GM12875 (cell line): ENCODE measurements around the gene CD300LG.

Experiments
- H3K4me3 ChIP-seq: one replicate; pipeline ENCODE4 v1.5.1; 2011; ENCODE audit warnings: low read depth, low read length, control low read depth
- CTCF ChIP-seq: IDR thresholded peaks from 2 replicates; pipeline ENCODE4 v1.5.1; 2011; ENCODE audit warnings: low read depth, mild to moderate bottlenecking, control low read depth, inconsistent platforms, low read length, moderate library complexity, borderline replicate concordance; ENCODE audit not compliant: insufficient read depth

Gene CD300LG

GRCh38 chr17:43900858-43901754, 54.1 kb downstream of the CD300LG start:
- H3K4me3 ChIP-seq = no peak overlapping the region
- TF ChIP-seq CTCF = no peak

- TF ChIP-seq CTCF = no peak
- H3K4me3 ChIP-seq = no peak overlapping the region
These were observed 55.0 kb downstream of the CD300LG start for GRCh38 chr17:43901861-43902589.

GRCh38 chr17:43905400-43905984, 58.5 kb downstream of the CD300LG start:
- H3K4me3 ChIP-seq = no peak overlapping the region
- no peak for TF ChIP-seq CTCF

- H3K4me3 ChIP-seq = no peak overlapping the region
- TF ChIP-seq CTCF = no peak
These were observed 59.2 kb downstream of the CD300LG start for GRCh38 chr17:43905985-43906852.

GRCh38 chr17:43906951-43907424, 60.0 kb downstream of the CD300LG start:
- H3K4me3 ChIP-seq = no peak overlapping the region
- no peak for TF ChIP-seq CTCF

GRCh38 chr17:43907425-43907981, 60.5 kb downstream of the CD300LG start, which contains the start of gene MPP2:
Gene MPP2 (minus strand): TSS chr17:43907536. CDS start chr17:43904460, 3,076 bp downstream.
- H3K4me3 ChIP-seq = no peak within 1 kb of the TSS

More at GRCh38 chr17:43907425-43907981, 60.5 kb downstream of the CD300LG start, which contains the start of gene MPP2:
- TF ChIP-seq CTCF = no peak
